Measurements from ENCODE around the gene TAF10. TPM values are rescaled to one million over a fixed set of nuclear protein-coding genes. Genes with fewer than 3 reads are reported as not detected.

Gene TAF10
- total RNA-seq, 1 donor from 2014 or later = 19.8 TPM

DNA sequence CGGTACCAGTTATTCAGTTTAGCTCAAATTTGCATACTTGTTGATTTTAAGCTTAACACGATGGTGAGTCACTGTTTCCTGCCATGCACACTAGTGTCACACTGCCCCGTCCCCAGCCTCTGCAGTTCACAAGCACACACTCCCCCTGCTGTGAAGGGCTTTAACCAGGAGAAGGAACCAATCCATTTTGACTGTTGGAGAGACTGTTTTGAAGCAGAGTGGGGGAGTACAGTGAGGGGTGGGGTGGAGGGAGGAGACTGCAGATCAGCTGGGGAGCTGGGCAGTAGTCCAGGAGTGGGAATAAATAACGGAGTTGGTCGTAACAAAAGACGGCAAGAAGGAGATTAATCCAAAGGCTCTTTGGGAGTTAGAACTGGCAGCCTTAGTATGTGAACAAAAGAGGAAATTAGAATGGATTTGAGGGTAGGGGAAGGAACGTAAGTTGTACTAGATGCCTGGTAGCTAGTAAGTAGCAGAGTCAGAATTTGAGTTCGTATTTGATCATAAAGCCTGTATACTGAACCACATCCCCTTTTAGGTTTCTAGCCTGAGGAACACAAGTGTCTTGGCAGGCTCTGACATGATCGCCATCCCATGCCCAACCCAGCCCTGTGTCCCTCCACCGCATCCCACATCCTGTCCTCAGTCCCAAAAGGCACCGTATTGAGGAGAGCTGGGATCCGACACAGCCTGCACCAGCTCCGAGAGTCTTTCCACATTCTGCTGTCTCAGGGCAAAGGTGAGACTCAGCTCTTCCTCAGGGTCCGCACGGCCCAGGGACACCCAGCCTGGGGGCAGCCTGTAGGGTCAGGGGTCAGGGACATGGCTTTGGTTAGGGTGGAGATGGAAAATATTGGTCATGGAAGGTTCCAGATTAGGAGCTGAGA is 6.3 kb upstream of the TAF10 start:
- Histone ChIP-seq H3K4me3 (ENCODE audit: low read length in 3 of 3) (peak overlapping the region; percentile 91 to 100 (median 99)), H3K27ac (ENCODE audit: low read depth, low read length) (peak overlapping the region; percentile 91), H3K4me1 (ENCODE audit: control insufficient read depth in 3 of 3, insufficient read depth in 3 of 3, low read length in 3 of 3) (peaks cover 17 to 26% (median 23%) of the 10 kb centered on the region in 3 donors), H3K9me3 (ENCODE audit: control insufficient read depth in 3 of 3, low read length in 3 of 3) (no peaks in the 10 kb centered on the region), H3K36me3 (ENCODE audit: control insufficient read depth in 3 of 3, insufficient read depth in 3 of 3, low read length in 3 of 3) (peaks cover 30 to 34% (median 33%) of the 10 kb centered on the region in 3 donors), H3K9ac (ENCODE audit: low read depth in 1 of 3, low read length in 3 of 3) (peak overlapping the region; percentile 91 to 98 (median 96)), H3K27me3 (ENCODE audit: control insufficient read depth in 3 of 3, insufficient read depth in 3 of 3, low read length in 3 of 3) (no peaks in the 10 kb centered on the region)

DNA sequence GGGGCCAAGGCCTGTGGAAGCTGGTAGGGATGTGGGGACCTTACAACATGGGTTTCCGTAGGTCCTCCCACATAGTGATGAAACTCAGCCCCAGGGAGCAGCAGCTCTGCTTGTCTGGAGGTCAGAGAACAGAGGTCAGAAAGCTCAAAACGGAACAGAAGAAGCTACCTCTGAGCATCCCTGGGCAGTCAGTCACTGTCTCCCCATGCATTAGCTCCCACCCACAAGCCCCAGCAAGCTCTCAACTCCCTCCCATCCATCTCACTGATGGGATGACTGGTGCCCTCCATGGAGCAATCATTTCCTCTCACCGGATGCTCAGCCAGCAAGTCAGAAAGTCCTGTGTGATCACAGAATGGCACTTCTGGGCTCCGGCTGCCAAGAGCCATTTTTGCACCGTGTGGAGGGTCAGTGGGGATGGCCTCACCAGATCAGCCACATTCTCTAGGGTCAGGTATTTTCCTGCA is 5.3 kb upstream of the TAF10 start:
- Histone ChIP-seq H3K4me1 (ENCODE audit: control insufficient read depth in 3 of 3, insufficient read depth in 3 of 3, low read length in 3 of 3) (peaks cover 25 to 35% (median 32%) of the 10 kb centered on the region in 3 donors), H3K9me3 (ENCODE audit: control insufficient read depth in 3 of 3, low read length in 3 of 3) (no peaks in the 10 kb centered on the region), H3K9ac (ENCODE audit: low read depth in 1 of 3, low read length in 3 of 3) (peak overlapping the region in 1 of 3 donors; percentile 25), H3K4me3 (ENCODE audit: low read length in 3 of 3) (peak overlapping the region in 2 of 3 donors; percentile 13 to 99), H3K27me3 (ENCODE audit: control insufficient read depth in 3 of 3, insufficient read depth in 3 of 3, low read length in 3 of 3) (no peaks in the 10 kb centered on the region), H3K36me3 (ENCODE audit: control insufficient read depth in 3 of 3, insufficient read depth in 3 of 3, low read length in 3 of 3) (peaks cover 30 to 34% (median 33%) of the 10 kb centered on the region in 3 donors), H3K27ac (ENCODE audit: low read depth, low read length) (no peak overlapping the region)

DNA sequence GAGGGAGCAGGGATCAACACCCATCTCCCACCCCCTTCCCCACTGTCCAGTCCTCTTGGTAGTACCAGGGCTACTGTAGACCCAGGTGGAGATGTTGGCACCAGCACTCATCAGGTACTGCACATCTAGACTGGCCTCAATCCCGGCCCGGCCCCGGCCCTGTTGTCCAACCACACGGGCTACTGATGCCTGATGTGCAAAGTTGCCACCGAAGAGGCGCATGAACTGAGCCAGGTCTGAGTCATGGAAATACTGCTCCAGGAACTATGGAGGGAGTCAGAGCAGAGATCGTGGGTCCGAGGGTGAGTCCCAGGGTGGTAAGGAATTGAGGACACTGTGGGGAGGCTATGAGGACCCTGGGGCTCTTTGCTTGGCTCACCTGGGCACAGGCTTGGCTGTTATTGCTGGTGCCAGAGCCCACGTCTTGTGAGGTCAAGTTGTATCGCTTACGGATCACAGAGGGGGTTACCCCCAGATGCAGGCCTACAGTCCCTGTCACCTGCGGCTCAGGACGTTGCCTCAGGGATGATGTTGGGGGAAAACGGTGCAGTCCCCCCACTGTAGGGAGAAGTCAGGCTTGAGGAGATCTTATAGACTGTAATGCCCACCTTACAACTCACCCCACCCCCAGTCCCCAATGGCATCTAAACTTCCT is 4.7 kb upstream of the TAF10 start:
- H3K36me3 ChIP-seq (ENCODE audit: control insufficient read depth in 3 of 3, insufficient read depth in 3 of 3, low read length in 3 of 3) = peaks cover 30 to 34% (median 33%) of the 10 kb centered on the region in 3 donors
- no peaks in the 10 kb centered on the region for H3K9me3 ChIP-seq (ENCODE audit: control insufficient read depth in 3 of 3, low read length in 3 of 3)
- no peak overlapping the region for H3K9ac ChIP-seq (ENCODE audit: low read depth in 1 of 3, low read length in 3 of 3)
- no peak overlapping the region for H3K4me3 ChIP-seq (ENCODE audit: low read length in 3 of 3)
- H3K4me1 ChIP-seq (ENCODE audit: control insufficient read depth in 3 of 3, insufficient read depth in 3 of 3, low read length in 3 of 3) = peaks cover 26 to 35% (median 35%) of the 10 kb centered on the region in 3 donors
- no peaks in the 10 kb centered on the region for H3K27me3 ChIP-seq (ENCODE audit: control insufficient read depth in 3 of 3, insufficient read depth in 3 of 3, low read length in 3 of 3)
- H3K27ac ChIP-seq (ENCODE audit: low read depth, low read length) = no peak overlapping the region

DNA sequence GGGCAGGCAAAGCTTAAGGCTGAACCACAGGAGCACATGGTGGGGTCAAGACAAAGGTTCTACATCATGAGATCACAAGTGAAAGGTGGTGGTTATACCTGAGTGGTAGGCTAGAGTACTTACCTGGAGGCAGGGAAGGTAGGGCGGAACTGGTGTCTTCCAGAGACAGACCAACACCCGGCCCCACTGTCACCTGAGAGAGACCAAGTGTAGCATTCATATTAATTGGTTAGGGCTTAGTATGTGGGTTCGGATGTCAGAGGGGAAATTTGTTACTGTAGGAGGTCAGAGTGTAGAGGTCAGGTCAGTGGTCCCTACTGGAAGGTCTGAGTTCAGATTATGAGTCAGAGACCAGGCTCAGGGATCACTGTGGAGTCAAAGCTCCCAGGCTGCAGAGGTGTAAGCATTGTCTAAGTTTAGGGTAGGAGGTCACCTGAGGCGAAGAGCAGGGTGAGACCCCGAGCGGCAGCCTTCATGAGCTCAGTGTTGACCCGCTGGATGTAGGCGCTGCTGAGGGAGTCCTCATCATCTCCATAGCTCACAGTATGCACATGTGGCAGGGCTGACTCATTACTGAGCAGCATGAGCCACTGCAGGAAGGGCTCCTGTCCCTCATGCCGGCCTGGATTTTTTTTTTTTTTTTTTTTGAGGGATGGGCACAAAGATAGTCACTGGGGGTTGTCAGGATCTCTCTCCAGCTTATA is 4.0 kb upstream of the TAF10 start:
- H3K4me3 ChIP-seq (ENCODE audit: low read length in 3 of 3) = no peak overlapping the region
- H3K27ac ChIP-seq (ENCODE audit: low read depth, low read length) = no peak overlapping the region
- peaks cover 33 to 41% (median 41%) of the 10 kb centered on the region in 3 donors for H3K4me1 ChIP-seq (ENCODE audit: control insufficient read depth in 3 of 3, insufficient read depth in 3 of 3, low read length in 3 of 3)

DNA sequence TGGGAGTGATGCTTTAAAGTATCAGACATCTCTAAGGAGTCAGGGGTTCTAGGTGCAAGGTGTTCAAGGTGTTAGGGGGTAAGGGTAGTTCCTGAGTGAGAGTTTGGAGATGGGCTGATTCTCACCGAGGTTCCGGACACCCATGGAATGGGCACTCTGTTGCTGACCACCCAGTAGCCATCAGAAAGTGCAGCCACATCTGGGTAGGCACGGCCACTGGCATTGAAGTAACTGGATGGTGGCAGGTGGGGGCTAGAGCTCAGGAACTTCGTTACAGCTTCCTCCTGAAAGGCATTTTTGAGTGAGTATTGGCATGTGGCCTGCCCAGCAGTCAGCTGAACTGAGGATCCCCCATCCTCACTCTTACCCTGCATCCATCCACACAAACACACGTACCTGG is 3.0 kb upstream of the TAF10 start:
- H3K4me1 ChIP-seq (ENCODE audit: control insufficient read depth in 3 of 3, insufficient read depth in 3 of 3, low read length in 3 of 3) = peaks cover 38 to 46% (median 41%) of the 10 kb centered on the region in 3 donors
- H3K27me3 ChIP-seq (ENCODE audit: control insufficient read depth in 3 of 3, insufficient read depth in 3 of 3, low read length in 3 of 3) = no peaks in the 10 kb centered on the region
- no peak overlapping the region for H3K4me3 ChIP-seq (ENCODE audit: low read length in 3 of 3)
- H3K27ac ChIP-seq (ENCODE audit: low read depth, low read length) = no peak overlapping the region
- H3K9me3 ChIP-seq (ENCODE audit: control insufficient read depth in 3 of 3, low read length in 3 of 3) = no peaks in the 10 kb centered on the region
- H3K9ac ChIP-seq (ENCODE audit: low read depth in 1 of 3, low read length in 3 of 3) = no peak overlapping the region
- H3K36me3 ChIP-seq (ENCODE audit: control insufficient read depth in 3 of 3, insufficient read depth in 3 of 3, low read length in 3 of 3) = peaks cover 44 to 48% (median 47%) of the 10 kb centered on the region in 3 donors

More for the DNA sequence above, 4.0 kb upstream of the TAF10 start:
- H3K27me3 ChIP-seq (ENCODE audit: control insufficient read depth in 3 of 3, insufficient read depth in 3 of 3, low read length in 3 of 3) = no peaks in the 10 kb centered on the region
- H3K9ac ChIP-seq (ENCODE audit: low read depth in 1 of 3, low read length in 3 of 3) = peak overlapping the region in 1 of 3 donors; percentile 47
- H3K9me3 ChIP-seq (ENCODE audit: control insufficient read depth in 3 of 3, low read length in 3 of 3) = no peaks in the 10 kb centered on the region
- H3K36me3 ChIP-seq (ENCODE audit: control insufficient read depth in 3 of 3, insufficient read depth in 3 of 3, low read length in 3 of 3) = peaks cover 34 to 38% (median 37%) of the 10 kb centered on the region in 3 donors

DNA sequence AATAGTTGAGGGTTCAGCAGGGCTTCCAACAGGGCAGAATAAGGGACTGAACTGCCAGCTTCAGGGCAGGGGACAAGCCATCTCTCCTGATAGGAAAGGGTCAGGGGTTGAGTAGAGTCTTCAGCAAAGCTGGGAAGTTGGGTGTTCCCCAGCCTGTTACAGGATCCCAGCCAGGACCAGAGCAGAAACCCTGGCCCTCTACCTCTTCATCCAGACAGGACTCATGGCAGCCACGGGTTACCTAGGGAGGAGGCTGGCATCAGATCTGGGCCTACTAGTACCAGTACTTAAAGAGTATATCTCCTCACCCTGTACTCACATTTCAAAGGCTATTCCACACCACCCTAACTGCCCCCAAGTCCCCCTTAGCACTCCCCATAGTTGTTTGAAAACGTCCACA is 2.4 kb upstream of the TAF10 start:
- H3K27ac ChIP-seq (ENCODE audit: low read depth, low read length) = no peak overlapping the region
- no peaks in the 10 kb centered on the region for H3K27me3 ChIP-seq (ENCODE audit: control insufficient read depth in 3 of 3, insufficient read depth in 3 of 3, low read length in 3 of 3)
- peaks cover 35 to 51% (median 38%) of the 10 kb centered on the region in 3 donors for H3K4me1 ChIP-seq (ENCODE audit: control insufficient read depth in 3 of 3, insufficient read depth in 3 of 3, low read length in 3 of 3)
- H3K9me3 ChIP-seq (ENCODE audit: control insufficient read depth in 3 of 3, low read length in 3 of 3) = no peaks in the 10 kb centered on the region
- no peak overlapping the region for H3K9ac ChIP-seq (ENCODE audit: low read depth in 1 of 3, low read length in 3 of 3)
- H3K4me3 ChIP-seq (ENCODE audit: low read length in 3 of 3) = no peak overlapping the region
- peaks cover 50 to 54% (median 53%) of the 10 kb centered on the region in 3 donors for H3K36me3 ChIP-seq (ENCODE audit: control insufficient read depth in 3 of 3, insufficient read depth in 3 of 3, low read length in 3 of 3)

DNA sequence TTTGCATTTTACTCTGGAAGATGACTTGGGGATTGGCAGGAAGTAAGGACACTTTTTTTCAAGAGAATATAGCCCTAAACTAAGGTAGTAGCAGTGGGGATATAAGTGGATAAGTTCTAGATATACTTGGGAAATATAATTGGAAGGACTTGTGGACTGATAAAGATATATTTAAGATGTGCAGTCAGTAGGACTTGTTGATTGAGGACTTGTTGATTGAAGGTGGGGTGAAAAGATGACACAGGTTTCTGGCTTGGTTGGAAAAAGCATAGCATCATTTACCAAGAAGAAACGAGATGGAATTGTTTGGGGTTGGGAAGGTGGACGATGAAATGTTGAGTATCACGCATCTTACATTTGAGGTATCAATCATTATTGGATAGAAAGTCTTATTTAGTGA is 1.5 kb upstream of the TAF10 start:
- no peaks in the 10 kb centered on the region for H3K9me3 ChIP-seq (ENCODE audit: control insufficient read depth in 3 of 3, low read length in 3 of 3)
- no peaks in the 10 kb centered on the region for H3K27me3 ChIP-seq (ENCODE audit: control insufficient read depth in 3 of 3, insufficient read depth in 3 of 3, low read length in 3 of 3)
- H3K36me3 ChIP-seq (ENCODE audit: control insufficient read depth in 3 of 3, insufficient read depth in 3 of 3, low read length in 3 of 3) = peaks cover 59 to 63% (median 62%) of the 10 kb centered on the region in 3 donors
- H3K4me1 ChIP-seq (ENCODE audit: control insufficient read depth in 3 of 3, insufficient read depth in 3 of 3, low read length in 3 of 3) = peaks cover 29 to 47% (median 36%) of the 10 kb centered on the region in 3 donors
- H3K27ac ChIP-seq (ENCODE audit: low read depth, low read length) = no peak overlapping the region
- no peak overlapping the region for H3K9ac ChIP-seq (ENCODE audit: low read depth in 1 of 3, low read length in 3 of 3)
- H3K4me3 ChIP-seq (ENCODE audit: low read length in 3 of 3) = no peak overlapping the region

DNA sequence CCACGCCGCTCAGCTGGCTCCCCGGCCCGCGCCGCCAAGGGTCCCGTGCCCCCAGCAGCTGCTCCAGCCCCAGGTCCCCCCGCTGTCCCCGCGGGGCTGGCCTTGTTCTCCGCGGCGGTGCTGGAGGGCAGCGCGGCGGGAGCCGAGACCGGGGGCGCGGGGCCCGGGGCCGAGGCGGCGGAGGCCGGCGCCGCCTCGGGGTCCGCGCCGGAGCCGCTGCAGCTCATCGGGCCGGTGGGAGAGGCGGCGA is 128 bp downstream of the TAF10 start:
- Histone ChIP-seq H3K9me3 (ENCODE audit: control insufficient read depth in 3 of 3, low read length in 3 of 3) (no peaks in the 10 kb centered on the region), H3K9ac (ENCODE audit: low read depth in 1 of 3, low read length in 3 of 3) (peak overlapping the region; percentile 73 to 98 (median 84)), H3K4me1 (ENCODE audit: control insufficient read depth in 3 of 3, insufficient read depth in 3 of 3, low read length in 3 of 3) (peaks cover 25 to 50% (median 38%) of the 10 kb centered on the region in 3 donors), H3K36me3 (ENCODE audit: control insufficient read depth in 3 of 3, insufficient read depth in 3 of 3, low read length in 3 of 3) (peaks cover 64 to 72% (median 67%) of the 10 kb centered on the region in 3 donors), H3K4me3 (ENCODE audit: low read length in 3 of 3) (peak overlapping the region; percentile 66 to 93 (median 73)), H3K27ac (ENCODE audit: low read depth, low read length) (peak overlapping the region; percentile 90), H3K27me3 (ENCODE audit: control insufficient read depth in 3 of 3, insufficient read depth in 3 of 3, low read length in 3 of 3) (no peaks in the 10 kb centered on the region)

DNA sequence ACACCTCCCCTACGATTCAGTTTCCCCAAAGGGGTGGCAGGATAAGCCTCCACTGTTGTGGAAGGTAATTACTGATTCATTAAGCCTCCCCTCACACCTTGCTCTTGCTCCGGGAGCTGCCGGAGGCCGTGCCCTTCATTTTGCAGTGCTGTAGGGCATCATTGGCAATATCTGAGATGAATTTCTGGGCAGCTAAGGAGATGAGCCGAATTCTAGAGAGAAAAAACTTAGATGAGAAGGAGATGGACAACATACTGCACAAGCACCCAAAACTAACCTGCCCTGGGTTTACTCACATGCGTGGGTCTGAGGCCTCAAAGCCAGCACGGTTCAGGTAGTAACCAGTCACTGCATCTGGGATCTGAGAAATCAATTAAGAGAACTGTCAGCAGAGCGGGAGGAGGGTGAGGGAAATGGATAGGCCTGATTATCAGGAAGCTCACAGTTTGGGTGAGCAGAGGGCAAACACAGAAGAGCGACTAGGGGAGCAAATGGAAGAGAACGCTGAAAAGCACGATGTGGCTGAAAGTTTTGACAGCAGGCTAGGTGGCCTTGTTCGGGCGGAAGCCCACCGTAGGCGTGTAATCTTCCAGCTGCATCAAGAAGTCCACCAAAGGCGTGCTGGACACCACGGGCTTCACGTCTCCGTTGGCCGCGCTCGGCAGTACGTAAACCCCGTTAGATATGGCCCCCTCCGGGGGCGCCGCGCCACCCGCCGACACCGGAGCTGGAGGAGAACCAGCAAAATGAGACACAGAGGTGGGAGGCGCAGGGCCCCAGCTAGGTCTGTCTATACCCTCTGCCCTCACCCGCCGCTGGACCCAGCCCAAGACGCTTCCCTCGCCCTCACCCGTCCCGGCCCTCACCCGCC is 689 bp downstream of the TAF10 start:
- peaks cover 59 to 68% (median 63%) of the 10 kb centered on the region in 3 donors for H3K36me3 ChIP-seq (ENCODE audit: control insufficient read depth in 3 of 3, insufficient read depth in 3 of 3, low read length in 3 of 3)

More for the DNA sequence above, 689 bp downstream of the TAF10 start:
- Histone ChIP-seq H3K9me3 (ENCODE audit: control insufficient read depth in 3 of 3, low read length in 3 of 3) (no peaks in the 10 kb centered on the region), H3K27ac (ENCODE audit: low read depth, low read length) (peak overlapping the region; percentile 82), H3K27me3 (ENCODE audit: control insufficient read depth in 3 of 3, insufficient read depth in 3 of 3, low read length in 3 of 3) (no peaks in the 10 kb centered on the region), H3K4me3 (ENCODE audit: low read length in 3 of 3) (peak overlapping the region; percentile 66 to 93 (median 73)), H3K4me1 (ENCODE audit: control insufficient read depth in 3 of 3, insufficient read depth in 3 of 3, low read length in 3 of 3) (peaks cover 31 to 55% (median 44%) of the 10 kb centered on the region in 3 donors), H3K9ac (ENCODE audit: low read depth in 1 of 3, low read length in 3 of 3) (peak overlapping the region; percentile 73 to 98 (median 84))

All from skeletal muscle tissue (tissue), 4 donors.